Cardiac muscle cell (in vitro differentiated cells and primary cell): ENCODE measurements around the gene DDI2. TPM values are rescaled to one million over a fixed set of nuclear protein-coding genes. Genes with fewer than 3 reads are reported as not detected.

Experiments used
- DNase-seq, 2 donors: peaks; one replicate each; pipeline versions ENCODE4 v3.0.0 to v3.0.0-alpha.2; 2010 to 2017; ENCODE audit warnings: low read depth in 1 of 2, low spot score in 1 of 2
- H3K27ac ChIP-seq: fragments of 200-600 bp; sonication (generic); 2 replicates; pipeline ENCODE4 v1.5.1; 2016
- H3K27me3 ChIP-seq: fragments of 200-600 bp; sonication (generic); 2 replicates; pipeline ENCODE4 v1.6.0; 2016; ENCODE audit warnings: control low read depth
- H3K36me3 ChIP-seq: fragments of 200-600 bp; sonication (generic); 2 replicates; pipeline ENCODE4 v1.5.1; 2016; ENCODE audit warnings: control low read depth
- H3K4me1 ChIP-seq: fragments of 200-600 bp; sonication (generic); 2 replicates; pipeline ENCODE4 v1.8.1; 2017; ENCODE audit warnings: low read depth, mild to moderate bottlenecking, mixed run types
- H3K4me3 ChIP-seq: fragments of 200-600 bp; sonication (generic); 2 replicates; pipeline ENCODE4 v1.5.1; 2016; ENCODE audit warnings: mild to moderate bottlenecking
- H3K9me3 ChIP-seq: fragments of 200-600 bp; sonication (generic); 2 replicates; pipeline ENCODE4 v1.5.1; 2017; ENCODE audit warnings: low read depth, mild to moderate bottlenecking, control low read depth
- polyA plus RNA-seq: library from polyadenylated mRNA; unstranded; fragments of >200 nt; fragmentation: Nextera tagmentation; extraction: Ambion mirVana; gene quantifications from 2 replicates; pipeline ENCODE4 v1.2.1, GENCODE V29; 2016
- total RNA-seq: library from RNA; depleted of rRNA; stranded (reverse); fragments of >200 nt; gene quantifications from 2 replicates; pipeline ENCODE4 v1.2.3, GENCODE V29; 2016
- TF ChIP-seq, protein P1 (sequence below): IDR thresholded peaks from 2 replicates; pipeline ENCODE4 v1.5.1; 2012; ENCODE audit warnings: low read depth, mild to moderate bottlenecking, low read length

DDI2 gene
- total and polyA plus RNA-seq, 2 experiments from 2014 or later, result 7.4 to 26.8 TPM

DNA sequence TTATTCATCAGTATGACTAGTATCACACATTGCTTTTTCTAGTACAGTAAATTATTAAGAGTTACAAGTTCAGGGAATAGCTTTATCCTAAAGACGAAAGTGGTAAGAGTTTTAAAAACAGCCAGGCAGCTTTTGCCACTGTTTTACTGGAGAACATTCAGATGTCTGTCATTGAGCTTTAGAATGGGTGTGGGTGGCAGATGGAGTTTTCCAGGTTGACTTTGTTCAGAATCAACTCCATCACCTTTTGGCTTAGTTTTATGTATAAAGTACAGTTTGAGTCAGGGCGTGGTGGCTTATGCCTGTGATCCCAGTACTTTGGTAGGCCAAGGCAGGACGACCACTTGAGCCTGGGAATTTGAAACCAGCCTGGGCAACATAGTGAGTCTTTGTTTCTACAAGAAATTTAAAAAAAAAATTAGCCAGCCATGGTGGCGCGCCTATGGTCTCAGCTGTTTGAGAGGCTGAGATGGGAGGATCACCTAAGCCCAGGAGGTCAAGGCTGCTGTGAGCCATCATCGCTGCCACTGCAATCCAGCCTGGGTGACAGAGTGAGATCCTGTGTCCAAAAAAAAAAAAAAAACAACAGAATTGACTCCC, 36.9 kb downstream of the DDI2 start:
- no peaks in the 10 kb centered on the region for H3K9me3 ChIP-seq
- TF ChIP-seq, protein P1, sequence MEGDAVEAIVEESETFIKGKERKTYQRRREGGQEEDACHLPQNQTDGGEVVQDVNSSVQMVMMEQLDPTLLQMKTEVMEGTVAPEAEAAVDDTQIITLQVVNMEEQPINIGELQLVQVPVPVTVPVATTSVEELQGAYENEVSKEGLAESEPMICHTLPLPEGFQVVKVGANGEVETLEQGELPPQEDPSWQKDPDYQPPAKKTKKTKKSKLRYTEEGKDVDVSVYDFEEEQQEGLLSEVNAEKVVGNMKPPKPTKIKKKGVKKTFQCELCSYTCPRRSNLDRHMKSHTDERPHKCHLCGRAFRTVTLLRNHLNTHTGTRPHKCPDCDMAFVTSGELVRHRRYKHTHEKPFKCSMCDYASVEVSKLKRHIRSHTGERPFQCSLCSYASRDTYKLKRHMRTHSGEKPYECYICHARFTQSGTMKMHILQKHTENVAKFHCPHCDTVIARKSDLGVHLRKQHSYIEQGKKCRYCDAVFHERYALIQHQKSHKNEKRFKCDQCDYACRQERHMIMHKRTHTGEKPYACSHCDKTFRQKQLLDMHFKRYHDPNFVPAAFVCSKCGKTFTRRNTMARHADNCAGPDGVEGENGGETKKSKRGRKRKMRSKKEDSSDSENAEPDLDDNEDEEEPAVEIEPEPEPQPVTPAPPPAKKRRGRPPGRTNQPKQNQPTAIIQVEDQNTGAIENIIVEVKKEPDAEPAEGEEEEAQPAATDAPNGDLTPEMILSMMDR, result no peak
- H3K4me1 ChIP-seq, result peaks cover 20% of the 10 kb centered on the region
- H3K27ac ChIP-seq, result no peak overlapping the region
- no peak overlapping the region for H3K4me3 ChIP-seq
- H3K36me3 ChIP-seq, result peaks cover 36% of the 10 kb centered on the region
- H3K27me3 ChIP-seq, result no peaks in the 10 kb centered on the region
- DNase-seq, result no peak

DNA sequence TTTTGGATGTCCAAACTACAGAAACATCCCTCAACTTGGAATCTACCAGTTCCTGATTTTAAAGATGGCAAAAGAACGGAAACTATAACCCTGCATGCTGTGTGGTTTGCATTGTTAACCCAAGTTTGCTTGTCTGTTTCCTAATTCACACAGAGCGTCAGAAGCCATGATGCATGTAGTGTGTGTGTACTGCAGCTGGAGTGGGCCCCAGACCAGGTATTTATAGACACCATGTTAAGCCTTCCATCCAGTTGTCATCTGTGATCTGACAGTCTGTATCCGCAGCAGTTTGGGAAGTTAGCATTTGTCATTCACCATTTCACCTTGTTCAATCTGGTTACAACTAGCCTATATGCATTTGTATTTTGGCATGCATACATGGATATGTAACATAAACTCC, 39.2 kb downstream of the DDI2 start:
- no peak overlapping the region for H3K4me3 ChIP-seq
- TF ChIP-seq, protein P1, result no peak
- peak in 1 of 2 donors; percentile 23 for DNase-seq
- peaks cover 40% of the 10 kb centered on the region for H3K36me3 ChIP-seq
- H3K4me1 ChIP-seq, result peaks cover 20% of the 10 kb centered on the region
- no peaks in the 10 kb centered on the region for H3K27me3 ChIP-seq
- peak overlapping the region; percentile 84 for H3K27ac ChIP-seq
- no peaks in the 10 kb centered on the region for H3K9me3 ChIP-seq

DNA sequence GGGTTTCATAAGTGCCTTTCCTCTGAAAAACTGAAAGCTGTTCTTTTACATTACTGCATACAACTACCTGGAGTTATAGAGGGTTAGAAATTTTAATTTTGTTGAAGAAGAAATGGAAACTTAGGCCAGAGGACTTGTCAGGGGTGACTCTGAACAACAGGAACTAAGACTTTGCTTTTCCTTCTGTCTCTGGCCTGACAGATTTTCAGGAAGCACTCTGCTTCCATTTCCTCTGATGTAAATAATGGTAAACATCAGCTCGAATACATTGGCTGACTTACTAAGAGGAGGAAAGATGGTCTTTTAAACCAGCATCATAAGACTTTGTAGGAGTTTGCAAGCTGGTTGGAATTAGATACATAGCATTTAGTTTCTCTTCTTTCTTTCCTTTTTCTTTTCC, 39.8 kb downstream of the DDI2 start:
- Histone ChIP-seq H3K36me3 (peaks cover 40% of the 10 kb centered on the region), H3K4me1 (peaks cover 24% of the 10 kb centered on the region), H3K27me3 (no peaks in the 10 kb centered on the region), H3K27ac (peak overlapping the region; percentile 84), H3K9me3 (no peaks in the 10 kb centered on the region), H3K4me3 (no peak overlapping the region)
- TF ChIP-seq, protein P1, result no peak
- no peak for DNase-seq

DNA sequence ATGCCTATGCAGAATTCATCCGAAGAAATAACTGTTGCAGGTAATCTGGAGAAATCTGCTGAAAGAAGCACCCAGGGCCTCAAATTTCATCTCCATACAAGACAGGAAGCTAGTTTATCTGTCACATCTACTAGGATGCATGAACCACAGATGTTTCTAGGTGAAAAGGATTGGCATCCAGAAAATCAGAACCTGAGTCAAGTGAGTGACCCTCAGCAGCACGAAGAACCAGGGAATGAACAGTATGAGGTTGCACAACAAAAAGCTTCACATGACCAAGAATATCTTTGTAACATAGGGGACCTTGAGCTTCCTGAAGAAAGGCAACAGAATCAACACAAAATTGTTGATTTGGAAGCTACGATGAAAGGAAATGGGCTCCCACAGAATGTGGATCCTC, 42.9 kb downstream of the DDI2 start:
- no peak overlapping the region for H3K27ac ChIP-seq
- TF ChIP-seq, protein P1, result no peak

DNA sequence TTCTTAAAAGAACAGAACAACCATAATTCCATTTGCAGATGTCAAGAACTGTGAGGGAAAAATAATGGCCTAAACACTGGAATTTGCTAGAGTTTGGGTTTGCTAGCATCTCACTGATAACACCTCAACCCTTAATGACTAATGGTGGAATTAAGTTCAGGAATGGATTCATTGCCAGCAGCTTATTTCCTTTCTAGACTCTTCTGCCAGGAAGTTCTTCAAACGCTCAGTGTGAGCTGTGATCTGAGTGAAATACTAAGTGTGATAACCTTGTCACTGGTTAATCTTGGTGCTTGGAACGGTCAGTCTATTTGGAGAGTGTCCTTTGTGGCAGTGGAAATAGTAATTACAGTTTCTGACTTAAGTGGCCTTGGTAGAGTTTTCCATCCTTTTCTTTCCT, 45.2 kb downstream of the DDI2 start:
- peaks cover 21% of the 10 kb centered on the region for H3K4me1 ChIP-seq
- peak overlapping the region; percentile 73 for H3K27ac ChIP-seq
- TF ChIP-seq, protein P1, result no peak
- H3K27me3 ChIP-seq, result no peaks in the 10 kb centered on the region
- H3K4me3 ChIP-seq, result no peak overlapping the region
- H3K36me3 ChIP-seq, result peaks cover 25% of the 10 kb centered on the region
- H3K9me3 ChIP-seq, result no peaks in the 10 kb centered on the region
- DNase-seq, result peak; percentile 18 to 43

More for the DNA sequence above, 42.9 kb downstream of the DDI2 start:
- Histone ChIP-seq H3K4me1 (peaks cover 39% of the 10 kb centered on the region), H3K9me3 (no peaks in the 10 kb centered on the region), H3K36me3 (peaks cover 27% of the 10 kb centered on the region), H3K27me3 (no peaks in the 10 kb centered on the region), H3K4me3 (no peak overlapping the region)
- DNase-seq, result no peak
